GM21381 (cell line): ENCODE results near the gene SETD9.

Experiments used
- ATAC-seq: cut with Tn5 transposase; IDR thresholded peaks from one replicate; pipeline ENCODE4 v1.9.1; 2021; ENCODE audit warnings: mild to moderate bottlenecking, moderate library complexity; ENCODE audit not compliant: unreplicated experiment

The SETD9 gene

GRCh38 chr5:56909294-56910209 lies at the start of gene SETD9:
Gene SETD9, plus strand, starts transcription at chr5:56909596. Its CDS starts 50 bp downstream, at chr5:56909646.
- peak; percentile 84 for ATAC-seq

DNA sequence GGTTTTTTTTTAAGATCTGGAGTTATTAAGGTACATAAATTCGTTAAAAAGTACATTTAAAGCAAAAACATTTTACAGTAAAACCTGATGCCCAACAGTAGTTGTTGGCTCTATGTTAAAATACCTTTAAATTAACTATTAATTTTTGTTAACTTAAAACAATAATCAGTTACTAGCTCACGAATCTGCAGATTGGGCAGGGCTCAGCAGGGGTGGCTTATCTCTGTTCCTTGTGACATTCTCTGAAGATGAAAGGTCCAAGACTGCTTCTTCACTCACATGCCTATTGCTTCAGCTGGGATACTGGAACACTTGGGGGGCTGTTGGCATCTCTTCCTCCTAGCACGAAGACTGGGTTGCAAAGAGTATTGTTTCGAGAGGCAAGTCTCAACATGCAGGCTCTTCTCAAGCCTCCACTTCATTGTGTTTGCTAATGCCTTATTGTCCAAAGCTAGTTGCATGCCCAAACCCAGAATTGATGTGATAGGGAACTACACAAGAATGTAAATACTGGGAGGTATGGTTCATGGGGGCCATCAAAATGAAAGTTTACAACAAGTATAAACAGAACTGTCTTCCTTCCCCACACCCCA lies 47.4 kb upstream of the SETD9 start:
- no peak for ATAC-seq

- ATAC-seq, result no peak
These were observed 46.5 kb upstream of the SETD9 start for GRCh38 chr5:56862909-56863308.

DNA sequence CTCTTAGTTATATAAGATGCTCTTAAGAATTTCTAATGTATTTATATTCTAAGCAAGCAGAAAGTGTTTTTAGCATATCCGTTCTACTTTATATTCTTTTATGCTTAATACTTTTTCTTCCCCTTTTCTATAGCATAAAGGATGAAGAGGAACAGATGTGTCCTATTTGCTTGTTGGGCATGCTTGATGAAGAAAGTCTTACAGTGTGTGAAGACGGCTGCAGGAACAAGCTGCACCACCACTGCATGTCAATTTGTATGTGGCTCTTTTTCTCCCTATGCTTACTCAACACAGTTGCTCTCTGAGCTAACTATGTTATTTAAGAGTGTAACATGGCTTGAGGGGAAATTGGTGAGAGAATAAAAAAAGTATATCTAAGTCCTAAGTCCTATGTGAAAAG lies 37.6 kb upstream of the SETD9 start:
- ATAC-seq, result no peak

DNA sequence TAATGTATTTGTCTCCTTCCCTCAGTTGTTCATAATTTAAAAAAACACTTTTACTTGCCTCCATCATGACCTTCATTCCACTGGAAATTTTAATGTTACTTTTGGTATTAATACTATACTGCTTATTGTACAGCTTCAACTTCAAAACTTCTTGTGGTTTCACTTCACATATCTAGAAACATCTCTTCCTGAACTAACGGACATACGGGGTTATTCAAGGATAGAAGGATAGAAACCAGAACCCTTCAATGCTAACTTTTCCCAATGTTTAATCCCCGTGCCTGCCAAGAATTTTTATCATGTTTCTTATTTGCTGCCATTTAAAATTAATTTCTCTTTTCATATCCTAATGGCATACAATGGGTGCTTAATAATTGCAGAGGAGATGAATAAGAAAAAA lies 36.3 kb upstream of the SETD9 start:
- ATAC-seq, result no peak

- ATAC-seq, result no peak
These were observed 33.1 kb upstream of the SETD9 start for GRCh38 chr5:56876327-56876726.

- ATAC-seq, result no peak
These were observed 27.8 kb upstream of the SETD9 start for GRCh38 chr5:56881571-56881970.

- no peak for ATAC-seq
These were observed 16.0 kb upstream of the SETD9 start for GRCh38 chr5:56893251-56893951.

DNA sequence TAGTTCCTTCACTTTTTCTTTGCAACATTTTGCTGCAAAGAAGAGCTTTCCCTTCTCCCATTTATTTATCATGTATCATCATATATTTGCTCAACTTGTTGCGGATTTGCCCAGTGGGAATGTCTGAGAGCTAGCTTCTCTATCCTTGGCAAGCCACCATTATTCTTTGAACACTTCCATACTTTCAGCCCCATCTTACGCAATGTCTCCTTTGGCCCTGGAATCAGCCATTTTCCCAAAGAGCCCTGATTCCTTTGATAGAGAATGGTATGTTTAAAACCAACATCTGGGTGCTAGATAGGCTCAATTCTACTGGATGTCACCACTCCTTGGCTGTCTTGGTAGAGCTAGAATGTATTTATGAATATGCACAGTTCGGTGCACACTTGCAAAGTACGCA lies 12.6 kb upstream of the SETD9 start:
- no peak for ATAC-seq

DNA sequence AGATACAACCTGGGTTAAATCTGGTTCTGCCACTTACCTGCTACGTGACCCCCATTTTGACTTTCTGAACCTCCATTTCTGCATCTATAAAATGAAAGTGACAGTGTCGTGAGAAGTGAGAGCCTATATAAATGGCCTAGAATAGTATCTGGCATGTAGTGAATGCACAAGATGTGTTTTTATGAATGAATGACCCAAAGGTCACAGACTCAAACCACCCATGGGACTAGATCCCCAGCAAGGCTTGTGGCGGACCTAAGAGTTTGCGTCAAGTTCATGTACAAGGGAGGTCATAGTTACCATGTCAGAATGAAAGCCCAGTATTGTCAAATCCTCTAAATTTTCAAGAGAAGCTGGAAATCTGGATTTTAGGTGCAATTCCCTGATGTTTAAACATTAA lies 11.2 kb upstream of the SETD9 start:
- no peak for ATAC-seq

- ATAC-seq, result no peak
These were observed 9.0 kb upstream of the SETD9 start for GRCh38 chr5:56900395-56900794.

- no peak for ATAC-seq
These were observed 8.4 kb upstream of the SETD9 start for GRCh38 chr5:56900858-56901578.

GRCh38 chr5:56908942-56909293 lies 478 bp upstream of the SETD9 start:
- peak; percentile 34 for ATAC-seq

DNA sequence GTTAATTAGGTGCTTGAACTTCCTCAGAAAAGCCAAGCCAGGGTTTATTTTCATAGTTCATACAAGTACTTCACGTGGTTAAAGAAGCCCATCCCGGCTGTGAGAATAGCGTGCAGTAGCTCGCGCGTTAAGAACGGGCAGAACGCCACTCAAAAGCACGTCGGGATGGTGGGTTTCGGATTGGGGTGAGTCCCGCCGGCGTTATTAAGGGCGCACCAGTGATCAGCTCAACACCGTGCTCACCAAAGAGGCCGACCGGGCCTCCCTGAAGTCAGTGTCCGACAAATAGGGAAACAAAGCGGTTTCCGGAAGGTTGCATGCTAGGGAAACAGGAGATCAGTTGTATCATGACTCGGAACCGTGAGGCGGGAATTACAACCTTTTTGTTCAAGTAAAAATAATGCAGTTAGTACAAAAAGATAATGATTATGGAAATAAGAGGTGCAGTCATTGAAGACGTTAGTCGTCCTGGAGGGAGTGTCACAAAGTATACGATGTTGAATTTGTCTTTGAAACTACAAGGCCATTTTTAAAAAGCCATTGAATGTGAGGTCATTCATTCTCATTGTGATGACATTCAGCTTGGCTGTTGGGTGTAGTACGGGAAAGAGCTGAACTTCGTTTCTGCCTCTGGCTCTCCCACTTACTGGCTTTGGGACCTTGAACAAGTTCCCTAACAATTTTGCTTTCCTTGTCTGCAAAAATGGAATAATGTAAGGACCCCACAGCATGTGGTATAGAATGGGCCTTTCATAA lies 992 bp downstream of the SETD9 start:
- peak; percentile 17 for ATAC-seq

- ATAC-seq, result no peak
These were observed 4.4 kb downstream of the SETD9 start for GRCh38 chr5:56913766-56914165.

DNA sequence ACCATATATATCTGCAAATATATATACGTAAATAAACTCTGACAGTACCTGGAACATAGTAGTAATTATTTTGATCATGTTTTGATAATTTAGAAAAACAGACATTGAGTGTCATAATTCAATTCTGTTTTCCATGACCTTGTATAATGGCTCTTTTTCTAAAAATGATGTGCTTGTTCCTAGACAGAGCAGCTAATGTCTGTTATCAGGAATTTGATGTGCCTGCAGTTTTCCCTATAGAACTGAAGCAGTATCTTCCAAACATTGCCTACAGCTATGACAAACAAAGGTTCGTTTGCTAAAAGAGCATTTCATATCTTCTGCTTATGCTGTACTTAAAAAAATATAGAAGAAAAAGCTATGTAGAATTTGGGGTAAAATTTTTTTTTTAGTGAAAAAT lies 5.3 kb downstream of the SETD9 start:
- no peak for ATAC-seq

DNA sequence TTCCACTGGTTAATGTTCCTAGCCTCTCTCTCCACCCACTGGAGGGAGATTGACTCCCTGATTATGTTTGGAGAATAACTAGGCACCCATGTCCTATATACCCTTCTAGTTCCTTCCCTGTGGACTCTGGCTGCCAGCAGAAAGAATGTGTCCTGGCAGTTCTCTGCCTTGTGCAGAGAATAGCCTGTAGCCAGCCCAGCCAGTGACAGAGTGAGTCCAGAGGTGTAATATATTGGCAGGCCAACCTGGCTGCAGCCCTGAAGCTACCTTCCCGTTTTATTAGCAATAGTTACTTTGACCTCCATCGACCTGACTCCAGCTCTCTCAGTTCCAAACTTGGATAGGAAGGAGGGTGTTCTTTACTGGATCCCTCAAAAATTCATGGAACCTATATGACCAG lies 8.1 kb downstream of the SETD9 start:
- ATAC-seq, result no peak

DNA sequence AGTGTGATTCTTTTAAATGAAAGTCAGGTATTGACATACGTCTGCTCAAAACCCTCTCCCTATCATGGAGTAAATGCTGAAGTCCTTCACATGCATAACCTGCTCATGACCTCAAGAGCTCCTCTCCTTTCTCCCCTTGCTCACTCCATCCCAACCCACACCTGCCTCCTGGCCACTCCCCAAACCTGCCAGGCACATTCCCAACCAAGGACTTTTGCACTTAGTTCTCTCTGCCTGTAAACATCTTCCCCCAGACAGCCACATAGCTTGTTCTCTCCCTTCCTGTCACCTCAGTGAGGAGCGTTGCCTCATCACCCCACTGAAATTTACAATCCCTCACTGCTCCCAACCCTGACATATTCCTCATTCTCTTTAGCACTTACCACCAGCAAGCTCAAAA lies 8.7 kb downstream of the SETD9 start:
- no peak for ATAC-seq

DNA sequence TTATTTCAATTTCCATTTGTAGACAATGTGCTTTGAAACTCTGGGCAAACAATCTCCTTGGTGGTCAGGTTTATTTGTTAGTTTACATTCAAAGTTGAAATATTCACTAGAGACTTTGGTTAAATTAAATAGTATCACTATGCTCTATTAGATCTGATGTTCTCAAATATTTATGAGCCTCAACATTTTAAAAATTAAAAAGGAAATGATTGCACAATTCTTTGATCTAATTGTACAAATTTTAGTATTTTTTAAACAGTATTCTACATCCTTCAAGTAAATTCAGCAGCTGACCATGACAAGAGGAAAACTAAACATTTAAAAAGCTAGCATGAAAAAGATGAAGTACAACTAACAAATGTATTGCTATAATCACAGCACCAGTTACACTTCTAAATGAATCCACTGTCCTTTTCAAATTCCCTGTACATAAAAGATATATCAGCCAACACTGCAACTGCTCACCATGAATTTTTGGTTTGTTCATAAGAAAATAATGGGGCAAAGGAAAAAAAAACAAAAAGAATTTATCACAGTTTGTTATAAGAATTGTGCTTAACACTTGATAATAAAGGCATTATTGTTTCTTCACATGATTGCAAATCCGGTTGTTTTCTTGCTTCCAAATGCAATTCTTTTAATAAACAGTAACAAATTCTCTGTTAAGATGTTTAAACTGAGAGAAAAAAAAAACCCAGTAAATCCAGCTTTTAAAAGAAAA lies 10.7 kb downstream of the SETD9 start:
- ATAC-seq, result no peak

GRCh38 chr5:56922922-56923321 lies 13.5 kb downstream of the SETD9 start:
- ATAC-seq, result no peak
